ENCODE data around the gene CEMP1. TPM values are rescaled to one million over a fixed set of nuclear protein-coding genes. Genes with fewer than 3 reads are reported as not detected.

The CEMP1 gene
- polyA plus RNA-seq, 4 donors = 0.66 to 23.1 (median 1.1) TPM

DNA sequence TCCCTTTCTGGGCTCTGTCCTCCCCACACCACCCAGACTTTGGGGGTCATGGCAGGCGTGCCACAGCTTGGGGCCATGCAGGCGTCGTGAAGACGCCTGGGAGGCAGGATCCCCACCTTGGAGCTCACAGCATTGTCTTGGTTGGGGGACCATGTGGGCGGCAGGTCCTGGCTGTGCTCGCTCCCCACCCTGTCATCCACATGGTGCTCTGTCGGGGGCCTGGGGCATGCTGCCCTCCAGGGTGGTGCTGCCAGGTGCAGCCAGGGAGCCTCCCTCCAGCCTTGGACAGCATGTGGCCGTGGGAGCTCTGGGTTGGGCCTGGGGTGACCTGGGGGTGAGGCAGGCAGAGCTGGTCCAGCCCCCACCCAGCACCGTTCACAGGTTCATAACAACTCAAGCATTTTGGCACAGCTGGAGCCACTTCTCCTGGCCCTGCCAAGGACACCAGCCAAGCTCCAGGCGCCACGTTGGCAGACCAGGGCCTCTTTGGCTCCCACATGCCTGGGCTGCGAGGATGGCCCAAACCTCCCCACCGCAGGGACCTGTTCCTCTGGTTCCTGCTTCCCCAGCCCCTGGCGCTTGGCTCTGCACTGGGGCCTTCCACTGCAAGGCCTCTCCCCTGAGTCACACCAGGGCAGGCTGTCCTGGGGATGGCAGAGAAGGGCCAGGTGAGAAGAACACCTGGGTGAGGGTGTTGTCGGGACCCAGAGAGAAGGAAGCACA is 32.5 kb downstream of the CEMP1 start:
- no peak overlapping the region for H3K27ac ChIP-seq (ENCODE audit: low read depth in 1 of 3, low read length in 2 of 3)
- 88 to 92% (median 90%) methylated on average over 13 to 15 of the region's 15 CpGs for WGBS, 3 donors
- no peak for DNase-seq
- H3K9me3 ChIP-seq (ENCODE audit: control insufficient read depth in 2 of 2, insufficient read depth in 1 of 2, low read depth in 1 of 2, low read length in 1 of 2) = no peaks in the 10 kb centered on the region
- no peak for FAIRE-seq
- H3K27me3 ChIP-seq (ENCODE audit: control insufficient read depth in 3 of 3, insufficient read depth in 3 of 3, low read length in 3 of 3) = no peaks in the 10 kb centered on the region
- H3K36me3 ChIP-seq (ENCODE audit: control insufficient read depth in 3 of 3, insufficient read depth in 2 of 3, low read depth in 1 of 3, low read length in 3 of 3) = peaks cover 0 to 66% (median 3%) of the 10 kb centered on the region in 3 donors
- H3K4me1 ChIP-seq (ENCODE audit: control insufficient read depth in 3 of 3, insufficient read depth in 2 of 3, low read depth in 1 of 3, low read length in 2 of 3) = peaks cover 0 to 21% (median 0%) of the 10 kb centered on the region in 3 donors
- no peak overlapping the region for H3K4me3 ChIP-seq (ENCODE audit: low read depth in 1 of 3, low read length in 3 of 3)

DNA sequence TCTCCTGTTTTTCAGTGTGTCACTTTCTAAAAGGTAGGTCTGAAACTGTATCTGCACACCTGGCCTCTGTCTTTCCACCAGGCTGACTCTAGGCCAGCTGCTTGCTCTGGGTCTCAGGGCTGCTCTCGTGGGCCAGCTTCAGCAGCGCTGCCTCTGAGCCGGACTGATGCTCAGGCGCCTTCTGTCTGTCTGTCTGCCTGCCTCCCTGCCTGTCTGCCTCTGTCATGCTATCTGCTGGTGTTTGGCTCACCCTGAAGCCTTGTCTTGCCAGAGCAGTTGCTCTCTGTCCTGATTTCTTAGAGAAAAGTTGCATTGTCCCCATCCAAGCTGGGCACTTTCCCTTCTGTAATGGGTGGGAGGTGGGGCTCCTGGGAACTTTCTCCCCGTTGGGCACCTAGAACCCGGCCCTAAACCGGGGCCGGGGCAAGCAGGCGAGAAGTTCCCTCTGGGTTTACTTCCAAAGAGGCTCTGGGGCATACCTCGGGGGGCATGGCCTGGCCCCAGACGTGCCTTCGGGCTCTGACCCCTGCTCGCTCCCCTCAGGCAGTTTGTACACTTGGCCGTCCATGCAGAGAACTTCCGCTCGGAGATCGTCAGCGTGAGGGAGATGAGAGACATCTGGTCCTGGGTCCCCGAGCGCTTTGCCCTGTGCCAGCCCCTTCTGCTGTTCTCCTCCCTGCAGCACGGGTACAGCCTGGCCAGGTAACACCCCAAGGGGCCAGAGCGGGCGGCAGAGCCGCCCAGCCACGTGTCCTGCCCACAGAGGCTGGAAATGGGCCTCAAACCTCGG is 33.3 kb downstream of the CEMP1 start:
- no peak overlapping the region for H3K27ac ChIP-seq (ENCODE audit: low read depth in 1 of 3, low read length in 2 of 3)
- H3K36me3 ChIP-seq (ENCODE audit: control insufficient read depth in 3 of 3, insufficient read depth in 2 of 3, low read depth in 1 of 3, low read length in 3 of 3) = peaks cover 0 to 69% (median 3%) of the 10 kb centered on the region in 3 donors
- H3K27me3 ChIP-seq (ENCODE audit: control insufficient read depth in 3 of 3, insufficient read depth in 3 of 3, low read length in 3 of 3) = no peaks in the 10 kb centered on the region
- H3K4me1 ChIP-seq (ENCODE audit: control insufficient read depth in 3 of 3, insufficient read depth in 2 of 3, low read depth in 1 of 3, low read length in 2 of 3) = peaks cover 0 to 16% (median 0%) of the 10 kb centered on the region in 3 donors
- no peak for FAIRE-seq
- WGBS, 3 donors = 83 to 92% (median 89%) methylated on average over 26 of the region's 26 CpGs
- no peak overlapping the region for H3K4me3 ChIP-seq (ENCODE audit: low read depth in 1 of 3, low read length in 3 of 3)
- DNase-seq = no peak
- no peaks in the 10 kb centered on the region for H3K9me3 ChIP-seq (ENCODE audit: control insufficient read depth in 2 of 2, insufficient read depth in 1 of 2, low read depth in 1 of 2, low read length in 1 of 2)

DNA sequence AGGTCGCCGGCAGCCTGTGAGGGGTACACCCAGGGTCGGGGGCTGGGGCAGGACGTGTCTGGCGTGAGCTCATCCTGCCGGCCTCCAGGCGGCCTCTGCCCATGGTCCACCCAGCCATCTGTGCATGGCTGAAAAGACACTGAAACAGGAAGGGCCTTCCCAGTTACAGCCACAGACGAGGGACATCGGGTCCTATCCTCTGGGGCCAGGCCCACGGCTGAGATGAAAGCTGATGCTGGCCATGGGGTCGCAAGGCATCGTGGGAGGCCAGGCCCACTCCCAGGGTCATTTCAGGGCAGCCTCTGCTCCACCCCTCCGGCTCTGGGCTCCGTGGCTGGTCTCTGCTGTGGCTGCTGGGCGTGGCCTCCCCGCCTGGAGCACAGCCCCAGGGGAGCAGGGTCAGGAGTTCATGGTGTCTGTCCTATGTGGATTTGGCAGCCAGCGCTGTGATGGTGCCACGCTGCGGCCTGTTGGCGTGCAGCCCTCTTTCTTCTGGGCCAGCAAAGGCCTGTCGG is 34.0 kb downstream of the CEMP1 start:
- WGBS, 3 donors = 56 to 65% (median 58%) methylated on average over 21 of the region's 21 CpGs
- FAIRE-seq (no peak), DNase-seq (no peak)
- H3K9me3 ChIP-seq (ENCODE audit: control insufficient read depth in 2 of 2, insufficient read depth in 1 of 2, low read depth in 1 of 2, low read length in 1 of 2) = no peaks in the 10 kb centered on the region
- H3K27ac ChIP-seq (ENCODE audit: low read depth in 1 of 3, low read length in 2 of 3) = no peak overlapping the region
- H3K27me3 ChIP-seq (ENCODE audit: control insufficient read depth in 3 of 3, insufficient read depth in 3 of 3, low read length in 3 of 3) = no peaks in the 10 kb centered on the region
- no peak overlapping the region for H3K4me3 ChIP-seq (ENCODE audit: low read depth in 1 of 3, low read length in 3 of 3)
- H3K36me3 ChIP-seq (ENCODE audit: control insufficient read depth in 3 of 3, insufficient read depth in 2 of 3, low read depth in 1 of 3, low read length in 3 of 3) = peaks cover 0 to 71% (median 3%) of the 10 kb centered on the region in 3 donors
- H3K4me1 ChIP-seq (ENCODE audit: control insufficient read depth in 3 of 3, insufficient read depth in 2 of 3, low read depth in 1 of 3, low read length in 2 of 3) = peaks cover 0 to 14% (median 0%) of the 10 kb centered on the region in 3 donors

DNA sequence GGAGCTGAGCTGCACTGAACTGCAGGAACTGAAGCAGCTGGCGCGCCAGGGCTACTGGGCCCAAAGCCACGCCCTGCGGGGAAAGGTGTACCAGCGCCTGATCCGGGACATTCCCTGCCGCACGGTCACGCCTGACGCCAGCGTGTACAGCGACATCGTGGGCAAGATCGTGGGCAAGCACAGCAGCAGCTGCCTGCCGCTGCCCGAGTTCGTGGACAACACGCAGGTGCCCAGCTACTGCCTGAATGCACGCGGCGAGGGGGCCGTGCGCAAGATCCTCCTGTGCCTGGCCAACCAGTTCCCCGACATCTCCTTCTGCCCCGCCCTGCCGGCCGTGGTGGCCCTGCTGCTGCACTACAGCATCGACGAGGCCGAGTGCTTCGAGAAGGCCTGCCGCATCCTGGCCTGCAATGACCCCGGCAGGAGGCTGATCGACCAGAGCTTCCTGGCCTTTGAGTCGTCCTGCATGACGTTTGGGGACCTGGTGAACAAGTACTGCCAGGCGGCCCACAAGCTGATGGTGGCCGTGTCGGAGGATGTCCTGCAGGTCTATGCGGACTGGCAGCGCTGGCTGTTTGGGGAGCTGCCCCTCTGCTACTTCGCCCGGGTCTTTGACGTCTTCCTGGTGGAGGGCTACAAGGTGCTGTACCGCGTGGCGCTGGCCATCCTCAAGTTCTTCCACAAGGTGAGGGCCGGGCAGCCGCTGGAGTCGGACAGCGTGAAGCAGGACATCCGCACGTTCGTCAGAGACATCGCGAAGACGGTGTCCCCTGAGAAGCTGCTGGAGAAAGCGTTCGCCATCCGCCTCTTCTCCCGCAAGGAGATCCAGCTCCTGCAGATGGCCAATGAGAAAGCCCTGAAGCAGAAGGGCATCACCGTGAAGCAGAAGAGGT is 34.7 kb downstream of the CEMP1 start:
- peaks cover 0 to 7% (median 0%) of the 10 kb centered on the region in 3 donors for H3K4me1 ChIP-seq (ENCODE audit: control insufficient read depth in 3 of 3, insufficient read depth in 2 of 3, low read depth in 1 of 3, low read length in 2 of 3)
- no peaks in the 10 kb centered on the region for H3K9me3 ChIP-seq (ENCODE audit: control insufficient read depth in 2 of 2, insufficient read depth in 1 of 2, low read depth in 1 of 2, low read length in 1 of 2)
- H3K27ac ChIP-seq (ENCODE audit: low read depth in 1 of 3, low read length in 2 of 3) = no peak overlapping the region
- DNase-seq = no peak
- 95 to 96% (median 95%) methylated on average over 62 of the region's 62 CpGs for WGBS, 3 donors
- H3K36me3 ChIP-seq (ENCODE audit: control insufficient read depth in 3 of 3, insufficient read depth in 2 of 3, low read depth in 1 of 3, low read length in 3 of 3) = peaks cover 0 to 65% (median 3%) of the 10 kb centered on the region in 3 donors
- no peak overlapping the region for H3K4me3 ChIP-seq (ENCODE audit: low read depth in 1 of 3, low read length in 3 of 3)
- FAIRE-seq = no peak
- no peaks in the 10 kb centered on the region for H3K27me3 ChIP-seq (ENCODE audit: control insufficient read depth in 3 of 3, insufficient read depth in 3 of 3, low read length in 3 of 3)

DNA sequence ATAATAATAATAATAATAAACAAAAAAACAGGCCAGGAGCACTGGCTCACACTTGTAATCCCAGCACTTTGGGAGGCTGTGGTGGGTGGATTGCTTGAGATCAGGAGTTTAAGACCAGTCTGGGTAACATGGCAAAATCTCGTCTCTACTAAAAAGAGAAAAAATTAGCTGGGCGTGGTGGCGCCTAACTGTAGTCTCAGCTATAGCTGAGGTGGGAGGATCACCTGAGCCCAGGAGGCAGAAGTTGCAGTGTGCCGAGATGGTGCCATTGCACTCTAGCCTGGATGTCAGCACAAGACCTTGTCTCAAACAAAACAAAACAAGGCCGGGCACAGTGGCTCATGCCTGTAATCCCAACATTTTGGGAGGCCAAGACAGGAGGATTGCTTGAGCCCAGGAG is 36.2 kb downstream of the CEMP1 start:
- Histone ChIP-seq H3K9me3 (ENCODE audit: control insufficient read depth in 2 of 2, insufficient read depth in 1 of 2, low read depth in 1 of 2, low read length in 1 of 2) (no peaks in the 10 kb centered on the region), H3K27me3 (ENCODE audit: control insufficient read depth in 3 of 3, insufficient read depth in 3 of 3, low read length in 3 of 3) (no peaks in the 10 kb centered on the region), H3K4me3 (ENCODE audit: low read depth in 1 of 3, low read length in 3 of 3) (no peak overlapping the region), H3K27ac (ENCODE audit: low read depth in 1 of 3, low read length in 2 of 3) (no peak overlapping the region), H3K4me1 (ENCODE audit: control insufficient read depth in 3 of 3, insufficient read depth in 2 of 3, low read depth in 1 of 3, low read length in 2 of 3) (peaks cover 0 to 4% (median 0%) of the 10 kb centered on the region in 3 donors), H3K36me3 (ENCODE audit: control insufficient read depth in 3 of 3, insufficient read depth in 2 of 3, low read depth in 1 of 3, low read length in 3 of 3) (peaks cover 0 to 63% (median 5%) of the 10 kb centered on the region in 3 donors)
- FAIRE-seq = no peak
- DNase-seq = no peak
- WGBS, 3 donors = 89 to 99% (median 94%) methylated on average over 5 of the region's 5 CpGs

DNA sequence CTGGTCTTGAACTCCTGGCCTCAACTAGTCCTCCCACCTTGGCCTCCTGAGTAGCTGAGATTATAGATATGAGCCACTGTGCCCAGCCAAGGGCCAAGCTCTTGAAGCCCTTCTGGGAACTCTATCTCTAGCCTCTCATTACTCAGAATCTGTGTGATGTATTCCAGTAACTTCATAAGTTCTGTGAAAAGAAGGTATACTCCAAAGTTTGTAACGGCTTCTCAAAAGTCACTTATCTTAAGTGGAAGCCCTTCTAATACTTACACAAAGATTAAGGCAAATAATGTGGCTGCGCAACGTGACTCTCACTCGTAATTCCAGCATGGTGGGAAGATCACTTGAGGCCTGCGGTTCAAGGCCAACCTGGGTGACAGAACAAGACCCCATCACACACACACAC is 36.6 kb downstream of the CEMP1 start:
- FAIRE-seq = no peak
- 87 to 94% (median 92%) methylated on average over 5 of the region's 5 CpGs for WGBS, 3 donors

DNA sequence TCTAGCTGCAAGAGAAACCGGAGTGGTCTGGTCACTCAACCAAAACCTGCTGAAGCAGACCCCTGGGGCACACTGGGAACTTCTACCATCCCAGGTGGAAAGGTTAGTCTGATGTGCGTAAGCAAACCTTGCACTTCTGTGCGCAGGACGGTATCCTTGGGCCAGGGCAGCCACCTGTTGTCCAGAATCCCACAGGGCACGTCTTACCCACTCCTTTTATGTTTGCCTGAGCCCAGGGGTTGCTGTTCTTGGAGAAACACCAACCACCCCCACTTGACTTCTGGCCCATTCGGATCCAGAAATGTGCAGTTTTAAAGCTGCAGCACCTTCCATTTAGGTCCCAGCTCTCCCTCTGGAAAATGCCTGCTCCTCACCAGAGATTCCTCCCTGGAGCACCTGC is 37.6 kb downstream of the CEMP1 start:
- H3K9me3 ChIP-seq (ENCODE audit: control insufficient read depth in 2 of 2, insufficient read depth in 1 of 2, low read depth in 1 of 2, low read length in 1 of 2) = no peaks in the 10 kb centered on the region

More for the DNA sequence above, 36.6 kb downstream of the CEMP1 start:
- no peak for DNase-seq
- no peak overlapping the region for H3K27ac ChIP-seq (ENCODE audit: low read depth in 1 of 3, low read length in 2 of 3)
- H3K36me3 ChIP-seq (ENCODE audit: control insufficient read depth in 3 of 3, insufficient read depth in 2 of 3, low read depth in 1 of 3, low read length in 3 of 3) = peaks cover 0 to 63% (median 5%) of the 10 kb centered on the region in 3 donors
- no peaks in the 10 kb centered on the region for H3K27me3 ChIP-seq (ENCODE audit: control insufficient read depth in 3 of 3, insufficient read depth in 3 of 3, low read length in 3 of 3)
- no peaks in the 10 kb centered on the region for H3K9me3 ChIP-seq (ENCODE audit: control insufficient read depth in 2 of 2, insufficient read depth in 1 of 2, low read depth in 1 of 2, low read length in 1 of 2)
- H3K4me3 ChIP-seq (ENCODE audit: low read depth in 1 of 3, low read length in 3 of 3) = no peak overlapping the region
- H3K4me1 ChIP-seq (ENCODE audit: control insufficient read depth in 3 of 3, insufficient read depth in 2 of 3, low read depth in 1 of 3, low read length in 2 of 3) = peaks cover 0 to 4% (median 0%) of the 10 kb centered on the region in 3 donors

More for the DNA sequence above, 37.6 kb downstream of the CEMP1 start:
- Histone ChIP-seq H3K27ac (ENCODE audit: low read depth in 1 of 3, low read length in 2 of 3) (no peak overlapping the region), H3K36me3 (ENCODE audit: control insufficient read depth in 3 of 3, insufficient read depth in 2 of 3, low read depth in 1 of 3, low read length in 3 of 3) (peaks cover 0 to 55% (median 5%) of the 10 kb centered on the region in 3 donors), H3K27me3 (ENCODE audit: control insufficient read depth in 3 of 3, insufficient read depth in 3 of 3, low read length in 3 of 3) (no peaks in the 10 kb centered on the region), H3K4me3 (ENCODE audit: low read depth in 1 of 3, low read length in 3 of 3) (no peak overlapping the region), H3K4me1 (ENCODE audit: control insufficient read depth in 3 of 3, insufficient read depth in 2 of 3, low read depth in 1 of 3, low read length in 2 of 3) (peaks cover 0 to 4% (median 0%) of the 10 kb centered on the region in 3 donors)
- 92 to 98% (median 93%) methylated on average over 6 of the region's 6 CpGs for WGBS, 3 donors
- FAIRE-seq = no peak
- no peak for DNase-seq
